Duodenal mucosa (tissue), 2 donors: Measurements from ENCODE around the gene SMARCAD1.

Experiments
- H3K27ac ChIP-seq: one replicate; pipeline ENCODE4 v1.7.0; 2013; ENCODE audit warnings: low read depth, low read length
- H3K27me3 ChIP-seq, 2 donors: one replicate each; pipeline ENCODE4 v1.7.0; 2013; ENCODE audit warnings: low read length in 2 of 2, control low read depth in 1 of 2; ENCODE audit not compliant: insufficient read depth in 2 of 2, control insufficient read depth in 1 of 2
- H3K36me3 ChIP-seq, 2 donors: one replicate each; pipeline ENCODE4 v1.7.0; 2013; ENCODE audit warnings: low read length in 2 of 2, control low read depth in 1 of 2; ENCODE audit not compliant: insufficient read depth in 2 of 2, control insufficient read depth in 1 of 2
- H3K4me1 ChIP-seq, 2 donors: one replicate each; pipeline ENCODE4 v1.7.0; 2013; ENCODE audit warnings: low read length in 2 of 2, control low read depth in 1 of 2; ENCODE audit not compliant: insufficient read depth in 2 of 2, control insufficient read depth in 1 of 2
- H3K4me3 ChIP-seq, 2 donors: one replicate each; pipeline ENCODE4 v1.7.0; 2013; ENCODE audit warnings: low read length in 2 of 2, low read depth in 1 of 2
- H3K9ac ChIP-seq, 2 donors: one replicate each; pipeline ENCODE4 v1.7.0; 2013; ENCODE audit warnings: low read length in 2 of 2, low read depth in 1 of 2
- H3K9me3 ChIP-seq, 2 donors: one replicate each; pipeline ENCODE4 v1.7.0; 2013; ENCODE audit warnings: low read length in 2 of 2, control low read depth in 1 of 2; ENCODE audit not compliant: control insufficient read depth in 1 of 2

The SMARCAD1 gene

DNA sequence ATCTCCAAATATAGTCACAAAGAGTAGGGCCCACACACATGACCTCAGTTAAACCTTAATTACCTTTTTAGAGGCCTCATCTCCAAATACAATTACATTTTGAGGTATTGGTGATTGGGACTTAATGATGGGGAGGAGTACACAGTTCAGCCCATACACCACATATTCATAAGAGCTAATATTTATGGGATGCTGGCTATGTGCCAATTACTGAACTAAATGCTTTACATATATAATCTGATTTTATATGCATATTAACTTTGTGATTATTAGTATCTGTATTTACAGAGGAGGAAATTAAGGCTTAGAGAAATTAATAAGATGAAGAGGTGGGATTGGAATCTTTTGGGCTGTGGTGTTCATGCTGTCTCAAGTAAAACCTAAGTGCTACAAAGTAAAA is 17.8 kb downstream of the SMARCAD1 start:
- H3K9me3 ChIP-seq: no peaks in the 10 kb centered on the region
- no peak overlapping the region for H3K9ac ChIP-seq
- H3K27ac ChIP-seq: no peak overlapping the region
- no peak overlapping the region for H3K4me3 ChIP-seq
- H3K4me1 ChIP-seq: no peaks in the 10 kb centered on the region
- H3K27me3 ChIP-seq: no peaks in the 10 kb centered on the region
- peaks cover 0 to 27% of the 10 kb centered on the region in 2 donors for H3K36me3 ChIP-seq

DNA sequence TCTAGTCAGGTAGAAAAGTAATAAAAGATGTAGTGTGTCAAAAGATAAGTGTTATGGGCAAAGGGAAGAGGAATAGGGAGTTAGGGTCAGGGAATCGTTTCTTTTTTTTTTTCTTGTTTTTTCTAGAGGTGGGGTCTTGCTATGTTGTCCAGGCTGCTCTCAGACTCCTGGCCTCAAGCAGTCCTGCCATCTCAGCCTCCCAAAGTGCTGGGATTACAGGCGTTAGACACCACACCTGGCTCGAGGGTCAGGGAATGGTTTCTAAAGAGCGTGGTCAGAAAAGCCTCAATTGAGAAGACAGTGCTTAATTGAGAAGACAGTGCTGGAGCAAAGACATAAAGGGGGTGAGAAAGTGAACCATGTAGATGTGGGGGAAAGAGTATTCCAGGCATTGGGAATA is 19.1 kb downstream of the SMARCAD1 start:
- peaks cover 0 to 20% of the 10 kb centered on the region in 2 donors for H3K36me3 ChIP-seq
- H3K4me3 ChIP-seq: no peak overlapping the region
- no peak overlapping the region for H3K27ac ChIP-seq
- H3K9ac ChIP-seq: no peak overlapping the region
- H3K27me3 ChIP-seq: no peaks in the 10 kb centered on the region
- no peaks in the 10 kb centered on the region for H3K4me1 ChIP-seq
- H3K9me3 ChIP-seq: no peaks in the 10 kb centered on the region

DNA sequence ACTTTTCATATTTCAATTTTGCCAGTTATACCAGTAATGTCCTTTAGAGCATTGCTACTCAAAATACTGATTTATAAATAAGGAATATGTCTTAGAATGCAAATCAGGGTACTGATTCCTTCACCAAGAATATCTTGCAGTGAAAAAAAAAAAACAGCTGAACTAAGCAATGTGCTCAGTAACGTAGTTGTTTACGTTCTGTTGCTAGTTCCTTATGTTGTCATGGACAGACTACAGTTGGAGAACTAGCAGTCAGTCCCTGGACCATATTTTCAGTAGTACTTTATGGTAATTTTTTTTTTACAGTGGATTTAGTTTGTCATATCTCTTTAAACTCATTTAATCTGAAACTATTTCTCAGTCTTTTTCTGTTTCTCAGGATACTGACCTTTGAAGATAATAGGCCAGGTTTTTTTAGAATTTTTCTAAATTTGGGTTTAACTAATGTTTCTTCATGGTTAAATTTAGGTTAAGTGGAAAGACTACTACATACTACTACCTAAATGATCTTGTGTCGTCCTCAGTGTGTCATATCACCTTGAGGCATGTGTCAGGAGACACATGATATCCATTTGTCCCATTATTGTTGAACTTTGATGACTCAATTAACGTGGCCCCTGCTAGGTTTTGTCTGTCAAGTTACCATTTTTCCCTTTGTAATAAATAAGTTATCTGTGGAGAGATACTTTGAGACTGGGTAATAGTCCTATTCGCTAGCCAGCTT is 21.0 kb downstream of the SMARCAD1 start:
- H3K27me3 ChIP-seq: no peaks in the 10 kb centered on the region
- H3K9me3 ChIP-seq: no peaks in the 10 kb centered on the region
- no peaks in the 10 kb centered on the region for H3K4me1 ChIP-seq
- H3K36me3 ChIP-seq: peaks cover 0 to 27% of the 10 kb centered on the region in 2 donors
- no peak overlapping the region for H3K9ac ChIP-seq
- H3K4me3 ChIP-seq: no peak overlapping the region
- H3K27ac ChIP-seq: no peak overlapping the region

DNA sequence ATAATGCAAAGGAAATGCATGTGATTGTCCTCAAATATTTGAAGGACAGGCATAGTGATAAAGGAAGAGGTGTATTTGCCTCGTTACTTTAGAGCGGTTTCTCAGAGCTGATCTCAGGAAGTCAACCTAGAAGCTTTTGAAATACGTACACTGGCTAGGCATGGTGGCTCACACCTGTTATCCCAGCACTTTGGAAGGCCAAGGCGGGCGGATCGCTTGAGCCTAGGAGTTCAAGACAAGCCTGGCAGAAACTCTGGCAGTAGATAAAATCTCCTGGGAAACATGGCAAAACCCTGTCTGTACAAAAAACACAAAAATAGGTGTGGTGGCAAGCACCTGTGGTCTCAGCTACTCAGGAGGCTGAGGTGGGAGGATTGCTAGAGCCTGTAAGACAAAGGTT is 24.9 kb downstream of the SMARCAD1 start:
- Histone ChIP-seq H3K4me1 (no peaks in the 10 kb centered on the region), H3K27ac (no peak overlapping the region), H3K36me3 (peaks cover 4 to 24% of the 10 kb centered on the region in 2 donors)

DNA sequence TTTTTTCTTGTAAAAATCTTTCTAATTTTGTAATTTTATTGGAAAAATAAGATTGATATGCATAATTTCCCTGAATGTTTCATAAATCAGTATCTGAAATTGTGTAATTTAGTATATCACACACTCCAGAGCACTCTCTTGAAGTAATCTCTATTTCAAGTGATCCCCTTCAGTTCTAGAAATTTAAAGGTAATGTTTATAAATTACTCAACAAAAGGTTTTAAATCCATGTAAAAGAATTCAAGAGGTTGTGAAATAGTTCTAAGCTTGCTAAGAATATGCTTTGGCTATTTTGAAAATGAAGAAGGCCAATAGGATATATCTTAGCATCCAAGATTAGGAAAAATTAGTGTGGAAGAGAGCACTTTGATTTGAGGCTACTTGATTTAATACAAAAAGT is 28.2 kb downstream of the SMARCAD1 start:
- Histone ChIP-seq H3K36me3 (peaks cover 4 to 24% of the 10 kb centered on the region in 2 donors), H3K27ac (no peak overlapping the region), H3K27me3 (no peaks in the 10 kb centered on the region), H3K9me3 (no peaks in the 10 kb centered on the region), H3K4me1 (no peaks in the 10 kb centered on the region), H3K4me3 (no peak overlapping the region), H3K9ac (no peak overlapping the region)

More for the DNA sequence above, 24.9 kb downstream of the SMARCAD1 start:
- H3K27me3 ChIP-seq: no peaks in the 10 kb centered on the region
- H3K4me3 ChIP-seq: no peak overlapping the region
- H3K9me3 ChIP-seq: no peaks in the 10 kb centered on the region
- no peak overlapping the region for H3K9ac ChIP-seq

- Histone ChIP-seq H3K27me3 (no peaks in the 10 kb centered on the region), H3K4me1 (no peaks in the 10 kb centered on the region), H3K4me3 (no peak overlapping the region), H3K9me3 (no peaks in the 10 kb centered on the region), H3K27ac (no peak overlapping the region), H3K9ac (no peak overlapping the region), H3K36me3 (peaks cover 4 to 37% of the 10 kb centered on the region in 2 donors)
These were observed 29.6 kb downstream of the SMARCAD1 start for GRCh38 chr4:94237271-94237670.

- Histone ChIP-seq H3K36me3 (peaks cover 5 to 40% of the 10 kb centered on the region in 2 donors), H3K27ac (no peak overlapping the region), H3K27me3 (no peaks in the 10 kb centered on the region), H3K4me3 (no peak overlapping the region), H3K4me1 (no peaks in the 10 kb centered on the region), H3K9me3 (no peaks in the 10 kb centered on the region), H3K9ac (no peak overlapping the region)
These were observed 30.5 kb downstream of the SMARCAD1 start for GRCh38 chr4:94238160-94238559.

- Histone ChIP-seq H3K4me3 (no peak overlapping the region), H3K9me3 (no peaks in the 10 kb centered on the region), H3K4me1 (no peaks in the 10 kb centered on the region), H3K9ac (no peak overlapping the region), H3K36me3 (peaks cover 3 to 50% of the 10 kb centered on the region in 2 donors), H3K27ac (no peak overlapping the region), H3K27me3 (no peaks in the 10 kb centered on the region)
These were observed 32.7 kb downstream of the SMARCAD1 start for GRCh38 chr4:94240384-94240783.

GRCh38 chr4:94244087-94244828 is 36.6 kb downstream of the SMARCAD1 start:
- H3K4me3 ChIP-seq: no peak overlapping the region
- no peak overlapping the region for H3K9ac ChIP-seq
- H3K27ac ChIP-seq: no peak overlapping the region
- H3K36me3 ChIP-seq: peaks cover 8 to 62% of the 10 kb centered on the region in 2 donors
- no peaks in the 10 kb centered on the region for H3K9me3 ChIP-seq
- no peaks in the 10 kb centered on the region for H3K4me1 ChIP-seq
- no peaks in the 10 kb centered on the region for H3K27me3 ChIP-seq

- Histone ChIP-seq H3K36me3 (peaks cover 8 to 62% of the 10 kb centered on the region in 2 donors), H3K27ac (no peak overlapping the region), H3K9ac (no peak overlapping the region), H3K4me1 (no peaks in the 10 kb centered on the region), H3K9me3 (no peaks in the 10 kb centered on the region), H3K27me3 (no peaks in the 10 kb centered on the region), H3K4me3 (no peak overlapping the region)
These were observed 37.1 kb downstream of the SMARCAD1 start for GRCh38 chr4:94244829-94245185.
